DND-41 (cell line): Measurements from ENCODE around the gene NLRP8.

Experiments used
- ATAC-seq: fragments of 200-7000 bp; cut with Tn5 transposase; 3 replicates; pipeline ENCODE4 v1.9.1; 2021; ENCODE audit warnings: low read depth; ENCODE audit not compliant: insufficient read depth
- DNase-seq: peaks from one replicate; pipeline ENCODE4 v3.0.0-alpha.2; 2020
- H2AFZ ChIP-seq: 2 replicates; pipeline ENCODE4 v1.6.0; 2012; ENCODE audit warnings: low read depth, low read length
- H3K27ac ChIP-seq: 2 replicates; pipeline ENCODE4 v1.5.1; 2012; ENCODE audit warnings: low read length, inconsistent platforms
- H3K27me3 ChIP-seq: fragments of 200-600 bp; sonication (generic); 2 replicates; pipeline ENCODE4 v1.6.0; 2012; ENCODE audit warnings: low read length, mild to moderate bottlenecking, inconsistent platforms; ENCODE audit not compliant: insufficient read depth, poor library complexity
- H3K36me3 ChIP-seq: 2 replicates; pipeline ENCODE4 v1.5.1; 2012; ENCODE audit warnings: low read length, inconsistent platforms; ENCODE audit not compliant: insufficient read depth
- H3K4me1 ChIP-seq: 2 replicates; pipeline ENCODE4 v1.5.1; 2012; ENCODE audit warnings: mild to moderate bottlenecking, low read length; ENCODE audit not compliant: insufficient read depth
- H3K4me2 ChIP-seq: 2 replicates; pipeline ENCODE4 v1.6.0; 2012; ENCODE audit warnings: mild to moderate bottlenecking, moderate library complexity, low read length, inconsistent platforms; ENCODE audit not compliant: insufficient read depth
- H3K4me3 ChIP-seq, 2 experiments: fragments of 200-600 bp in 1 of 2; shearing (Covaris generic) in 1 of 2; 2 replicates each; pipeline ENCODE4 v1.5.1; 2012 to 2016; ENCODE audit warnings: inconsistent platforms in 2 of 2, low read length in 2 of 2, mild to moderate bottlenecking in 2 of 2, low read depth in 1 of 2, moderate library complexity in 1 of 2
- H3K79me2 ChIP-seq: 2 replicates; pipeline ENCODE4 v1.6.0; 2012; ENCODE audit warnings: low read length, inconsistent platforms; ENCODE audit not compliant: insufficient read depth
- H3K9ac ChIP-seq: 2 replicates; pipeline ENCODE4 v1.6.0; 2012; ENCODE audit warnings: low read depth, mild to moderate bottlenecking, inconsistent platforms, low read length, moderate library complexity
- H3K9me3 ChIP-seq: 2 replicates; pipeline ENCODE4 v1.5.1; 2012; ENCODE audit warnings: low read length, moderate library complexity, mild to moderate bottlenecking, inconsistent platforms; ENCODE audit not compliant: insufficient read depth, severe bottlenecking
- H4K20me1 ChIP-seq: 2 replicates; pipeline ENCODE4 v1.6.0; 2012; ENCODE audit warnings: low read length; ENCODE audit not compliant: insufficient read depth
- CTCF ChIP-seq: IDR thresholded peaks from 2 replicates; pipeline ENCODE4 v1.5.1; 2012; ENCODE audit warnings: borderline replicate concordance, low read length, moderate library complexity, mild to moderate bottlenecking; ENCODE audit not compliant: poor library complexity, severe bottlenecking; ENCODE audit errors: extremely low read depth
- EZH2 ChIP-seq: IDR thresholded peaks from 3 replicates; pipeline ENCODE4 v1.6.1; 2012; ENCODE audit warnings: borderline replicate concordance, low read depth, mild to moderate bottlenecking, moderate library complexity, low read length, inconsistent platforms; ENCODE audit not compliant: severe bottlenecking

Gene NLRP8

GRCh38 chr19:55956431-55956830 lies 8.8 kb downstream of the NLRP8 start:
- no peak overlapping the region for H2AFZ ChIP-seq
- H3K4me1 ChIP-seq: no peaks in the 10 kb centered on the region
- ATAC-seq (no peak), DNase-seq (no peak)
- no peaks in the 10 kb centered on the region for H3K9me3 ChIP-seq
- TF ChIP-seq EZH2: no peak
- no peak for TF ChIP-seq CTCF
- no peaks in the 10 kb centered on the region for H3K36me3 ChIP-seq
- no peak overlapping the region for H3K4me2 ChIP-seq
- no peak overlapping the region for H3K9ac ChIP-seq
- no peak overlapping the region for H3K27ac ChIP-seq
- no peaks in the 10 kb centered on the region for H4K20me1 ChIP-seq
- no peak overlapping the region for H3K4me3 ChIP-seq
- H3K79me2 ChIP-seq: no peaks in the 10 kb centered on the region
- H3K27me3 ChIP-seq: no peaks in the 10 kb centered on the region

GRCh38 chr19:55958356-55958755 lies 10.7 kb downstream of the NLRP8 start:
- Histone ChIP-seq H3K4me3 (no peak overlapping the region), H3K9ac (no peak overlapping the region), H3K4me2 (no peak overlapping the region), H3K27ac (no peak overlapping the region), H3K4me1 (no peaks in the 10 kb centered on the region), H3K79me2 (no peaks in the 10 kb centered on the region), H3K36me3 (no peaks in the 10 kb centered on the region), H3K27me3 (no peaks in the 10 kb centered on the region), H2AFZ (no peak overlapping the region), H4K20me1 (no peaks in the 10 kb centered on the region), H3K9me3 (no peaks in the 10 kb centered on the region)
- no peak for TF ChIP-seq CTCF
- no peak for TF ChIP-seq EZH2
- DNase-seq (no peak), ATAC-seq (no peak)

GRCh38 chr19:55959996-55960675 lies 12.5 kb downstream of the NLRP8 start:
- Histone ChIP-seq H3K4me1 (no peaks in the 10 kb centered on the region), H3K9me3 (no peaks in the 10 kb centered on the region), H3K4me3 (no peak overlapping the region)

More at GRCh38 chr19:55959996-55960675, 12.5 kb downstream of the NLRP8 start:
- no peak for TF ChIP-seq EZH2
- TF ChIP-seq CTCF: no peak
- Histone ChIP-seq H3K4me2 (no peak overlapping the region), H3K79me2 (no peaks in the 10 kb centered on the region), H3K27me3 (no peaks in the 10 kb centered on the region), H2AFZ (no peak overlapping the region), H3K27ac (no peak overlapping the region), H3K9ac (no peak overlapping the region), H4K20me1 (no peaks in the 10 kb centered on the region), H3K36me3 (no peaks in the 10 kb centered on the region)
- DNase-seq: no peak
- ATAC-seq: no peak
